IPS DF 6.9 (cell line): ENCODE results near the gene SRRM4.

Experiments
- DNase-seq: peaks from one replicate; pipeline ENCODE4 v3.0.0-alpha.2; 2013; ENCODE audit warnings: low read depth, low spot score
- H3K27ac ChIP-seq: one replicate; pipeline ENCODE4 v1.5.1; 2013; ENCODE audit warnings: low read length, control low read depth
- H3K27me3 ChIP-seq: 2 replicates; pipeline ENCODE4 v1.6.1; 2013; ENCODE audit warnings: mild to moderate bottlenecking, low read length; ENCODE audit not compliant: control insufficient read depth, insufficient read depth
- H3K36me3 ChIP-seq: 2 replicates; pipeline ENCODE4 v1.6.1; 2013; ENCODE audit warnings: low read length; ENCODE audit not compliant: control insufficient read depth, insufficient read depth
- H3K4me1 ChIP-seq: 2 replicates; pipeline ENCODE4 v1.6.1; 2013; ENCODE audit warnings: low read length; ENCODE audit not compliant: control insufficient read depth, insufficient read depth
- H3K4me3 ChIP-seq: 2 replicates; pipeline ENCODE4 v1.5.1; 2013; ENCODE audit warnings: mild to moderate bottlenecking, low read length
- H3K9me3 ChIP-seq: 2 replicates; pipeline ENCODE4 v1.6.1; 2013; ENCODE audit warnings: low read length, inconsistent platforms; ENCODE audit not compliant: control insufficient read depth, insufficient read depth
- WGBS: extraction: QIAGEN DNeasy Blood & Tissue Kit; methylation state at CpG from one replicate; pipeline ENCODE4 v1.1.7; 2013; ENCODE audit warnings: mixed read lengths, missing lambda C conversion rate; ENCODE audit not compliant: insufficient read length, insufficient coverage; 5-methylcytosine and 5-hydroxymethylcytosine counted together

SRRM4 gene

GRCh38 chr12:119157978-119158377, 176.6 kb downstream of the SRRM4 start:
- Histone ChIP-seq H3K9me3 (no peaks in the 10 kb centered on the region), H3K4me1 (no peaks in the 10 kb centered on the region), H3K36me3 (no peaks in the 10 kb centered on the region), H3K27me3 (no peaks in the 10 kb centered on the region), H3K27ac (no peak overlapping the region), H3K4me3 (no peak overlapping the region)
- no CpG with 5 or more reads among the region's 7 CpGs for WGBS
- DNase-seq: no peak

- no peak for DNase-seq
- Histone ChIP-seq H3K27me3 (no peaks in the 10 kb centered on the region), H3K27ac (no peak overlapping the region), H3K36me3 (no peaks in the 10 kb centered on the region), H3K4me1 (no peaks in the 10 kb centered on the region), H3K9me3 (no peaks in the 10 kb centered on the region), H3K4me3 (no peak overlapping the region)
- no CpG with 5 or more reads among the region's 7 CpGs for WGBS
Measured at GRCh38 chr12:119158402-119158801, 177.1 kb downstream of the SRRM4 start.

GRCh38 chr12:119159844-119160243, 178.5 kb downstream of the SRRM4 start:
- no peaks in the 10 kb centered on the region for H3K36me3 ChIP-seq
- no peaks in the 10 kb centered on the region for H3K4me1 ChIP-seq
- H3K4me3 ChIP-seq: no peak overlapping the region
- DNase-seq: no peak
- no peaks in the 10 kb centered on the region for H3K9me3 ChIP-seq
- no CpG with 5 or more reads among the region's 2 CpGs for WGBS
- H3K27ac ChIP-seq: no peak overlapping the region
- H3K27me3 ChIP-seq: no peaks in the 10 kb centered on the region

- no peaks in the 10 kb centered on the region for H3K4me1 ChIP-seq
- no peaks in the 10 kb centered on the region for H3K27me3 ChIP-seq
- H3K9me3 ChIP-seq: no peaks in the 10 kb centered on the region
- no peaks in the 10 kb centered on the region for H3K36me3 ChIP-seq
- H3K27ac ChIP-seq: no peak overlapping the region
- no peak for DNase-seq
- H3K4me3 ChIP-seq: no peak overlapping the region
- no CpG with 5 or more reads among the region's 3 CpGs for WGBS
Measured at GRCh38 chr12:119167902-119168301, 186.6 kb downstream of the SRRM4 start.

- Histone ChIP-seq H3K27ac (no peak overlapping the region), H3K4me1 (no peaks in the 10 kb centered on the region), H3K27me3 (no peaks in the 10 kb centered on the region), H3K36me3 (no peaks in the 10 kb centered on the region), H3K4me3 (no peak overlapping the region), H3K9me3 (no peaks in the 10 kb centered on the region)
- no peak for DNase-seq
- no CpG with 5 or more reads among the region's 3 CpGs for WGBS
Measured at GRCh38 chr12:119168721-119169120, 187.4 kb downstream of the SRRM4 start.

GRCh38 chr12:119169150-119169549, 187.8 kb downstream of the SRRM4 start:
- Histone ChIP-seq H3K4me1 (no peaks in the 10 kb centered on the region), H3K27ac (no peak overlapping the region), H3K9me3 (no peaks in the 10 kb centered on the region), H3K27me3 (no peaks in the 10 kb centered on the region), H3K4me3 (no peak overlapping the region), H3K36me3 (no peaks in the 10 kb centered on the region)
- no peak for DNase-seq
- WGBS: no CpG with 5 or more reads among the region's 2 CpGs

GRCh38 chr12:119171291-119171690, 189.9 kb downstream of the SRRM4 start:
- Histone ChIP-seq H3K9me3 (no peaks in the 10 kb centered on the region), H3K27ac (no peak overlapping the region), H3K4me3 (no peak overlapping the region), H3K4me1 (0 out of 2 replicates have a peak, but pooled peaks cover 2% of the 10 kb centered on the region), H3K36me3 (no peaks in the 10 kb centered on the region), H3K27me3 (no peaks in the 10 kb centered on the region)
- WGBS: no CpG with 5 or more reads among the region's 5 CpGs
- DNase-seq: no peak

- DNase-seq: no peak
Measured at GRCh38 chr12:119171691-119172425, 190.5 kb downstream of the SRRM4 start.

GRCh38 chr12:119175081-119175480, 193.7 kb downstream of the SRRM4 start:
- Histone ChIP-seq H3K4me3 (no peak overlapping the region), H3K9me3 (no peaks in the 10 kb centered on the region), H3K36me3 (no peaks in the 10 kb centered on the region), H3K27ac (no peak overlapping the region), H3K27me3 (no peaks in the 10 kb centered on the region), H3K4me1 (peaks cover 9% of the 10 kb centered on the region)
- no peak for DNase-seq
- WGBS: no CpG with 5 or more reads among the region's 5 CpGs

More at GRCh38 chr12:119171691-119172425, 190.5 kb downstream of the SRRM4 start:
- no CpG with 5 or more reads among the region's 15 CpGs for WGBS
- Histone ChIP-seq H3K27me3 (no peaks in the 10 kb centered on the region), H3K27ac (no peak overlapping the region), H3K4me1 (0 out of 2 replicates have a peak, but pooled peaks cover 2% of the 10 kb centered on the region), H3K36me3 (no peaks in the 10 kb centered on the region), H3K9me3 (no peaks in the 10 kb centered on the region), H3K4me3 (no peak overlapping the region)

GRCh38 chr12:119176267-119177055, 195.1 kb downstream of the SRRM4 start:
- H3K9me3 ChIP-seq: no peaks in the 10 kb centered on the region
- peaks cover 9% of the 10 kb centered on the region for H3K4me1 ChIP-seq
- no peak for DNase-seq
- H3K27ac ChIP-seq: no peak overlapping the region
- H3K36me3 ChIP-seq: no peaks in the 10 kb centered on the region
- WGBS: 100% methylated on average over 1 of the region's 21 CpGs
- no peaks in the 10 kb centered on the region for H3K27me3 ChIP-seq
- H3K4me3 ChIP-seq: no peak overlapping the region
